HG03460 (cell line): ENCODE measurements around the gene HINT3.
"Not testable (repeated sequence)": the region's sequence is repeated elsewhere in the genome, so short reads cannot be mapped to it uniquely, and the experiment has no call there.

ENCODE experiments used
- ATAC-seq: cut with Tn5 transposase; IDR thresholded peaks from one replicate; pipeline ENCODE4 v1.9.1; 2021; ENCODE audit not compliant: unreplicated experiment

Gene HINT3

DNA sequence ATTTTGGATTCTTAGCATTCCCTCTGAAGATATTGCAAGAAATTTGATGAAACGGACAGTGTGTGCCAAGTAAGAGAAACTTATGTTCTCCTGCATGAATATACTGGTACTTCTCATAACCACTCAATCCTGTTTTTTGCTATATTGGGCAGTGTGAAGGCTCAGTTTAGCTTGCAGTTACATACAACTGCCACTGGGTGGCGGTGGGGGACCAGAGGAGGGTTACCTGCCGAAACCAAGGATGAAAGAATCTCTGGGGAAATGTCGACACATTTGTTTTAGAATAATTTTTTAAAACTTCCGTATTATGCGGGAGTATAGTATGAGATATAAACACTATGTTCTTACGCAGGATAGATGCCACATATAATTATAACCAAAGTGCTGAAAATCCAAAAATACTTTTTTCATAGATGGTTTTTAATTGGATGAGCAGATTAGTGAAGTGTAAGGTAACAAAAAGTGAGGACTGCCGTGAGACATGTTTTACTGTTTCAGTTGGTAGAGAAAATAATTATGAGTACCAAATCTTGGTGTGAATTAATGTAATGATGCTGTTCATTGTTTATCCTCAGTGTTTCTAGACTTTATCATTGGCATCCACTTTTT is 39.5 kb downstream of the HINT3 start:
- ATAC-seq, result peak; percentile 90

DNA sequence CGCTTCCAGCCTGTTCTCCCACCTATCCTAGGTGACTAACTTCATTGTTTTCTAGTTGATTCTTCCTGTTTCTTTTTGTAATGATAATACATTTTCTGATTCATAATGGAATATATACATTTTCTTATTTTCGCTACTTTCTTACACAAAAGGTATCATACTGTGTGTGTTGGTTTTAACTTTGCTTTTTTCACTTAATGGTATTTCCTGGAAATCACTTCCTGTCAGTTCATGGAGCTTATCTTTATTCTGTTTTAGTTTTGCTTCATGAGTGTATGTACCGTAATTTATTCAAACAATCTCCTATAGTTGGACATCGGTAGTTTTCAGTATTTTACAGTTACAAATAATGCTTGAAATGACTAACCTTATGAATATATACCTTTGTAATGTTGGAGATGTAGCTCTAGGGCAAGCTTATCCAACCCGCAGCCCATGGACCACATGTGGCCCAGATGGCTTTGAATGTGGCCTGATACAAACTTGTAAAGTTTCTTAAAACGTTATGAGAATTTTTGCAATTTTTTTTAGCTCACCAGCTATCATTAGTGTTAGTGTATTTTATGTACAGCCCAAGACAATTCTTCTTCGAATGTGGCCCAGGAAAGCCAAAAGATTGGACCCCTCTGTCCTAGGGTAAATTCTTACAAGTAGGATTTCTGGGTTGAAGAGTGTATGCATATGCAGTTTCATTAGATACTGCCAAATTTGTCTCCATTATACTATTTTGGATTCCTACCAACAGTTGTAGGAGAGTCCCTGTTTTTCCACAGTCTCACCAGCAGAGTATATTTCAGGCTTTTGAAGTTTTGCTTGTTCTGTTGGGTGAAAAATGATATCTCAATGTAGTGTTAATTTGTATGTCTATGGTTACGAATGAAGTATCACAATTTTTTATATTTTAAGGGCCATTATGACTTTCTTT is 46.4 kb downstream of the HINT3 start:
- no peak for ATAC-seq

DNA sequence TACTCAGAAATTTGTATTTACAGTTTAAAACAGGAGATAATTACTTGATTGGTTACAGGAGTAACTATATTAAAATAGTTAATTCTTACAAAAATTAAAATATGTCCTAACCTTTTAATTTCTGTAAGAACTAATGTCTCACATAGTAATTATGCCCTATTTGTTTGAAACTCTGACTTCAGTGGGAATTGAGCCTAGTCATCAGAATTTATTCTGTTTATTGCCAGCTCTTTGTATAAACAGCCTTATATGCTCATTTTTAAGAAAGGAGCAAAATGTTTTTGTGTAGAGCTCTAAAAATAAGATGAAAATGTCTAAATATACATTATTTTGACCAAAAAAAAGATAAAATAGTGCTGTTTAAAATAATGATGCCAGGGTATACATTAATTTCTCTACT is 51.2 kb downstream of the HINT3 start:
- no peak for ATAC-seq

DNA sequence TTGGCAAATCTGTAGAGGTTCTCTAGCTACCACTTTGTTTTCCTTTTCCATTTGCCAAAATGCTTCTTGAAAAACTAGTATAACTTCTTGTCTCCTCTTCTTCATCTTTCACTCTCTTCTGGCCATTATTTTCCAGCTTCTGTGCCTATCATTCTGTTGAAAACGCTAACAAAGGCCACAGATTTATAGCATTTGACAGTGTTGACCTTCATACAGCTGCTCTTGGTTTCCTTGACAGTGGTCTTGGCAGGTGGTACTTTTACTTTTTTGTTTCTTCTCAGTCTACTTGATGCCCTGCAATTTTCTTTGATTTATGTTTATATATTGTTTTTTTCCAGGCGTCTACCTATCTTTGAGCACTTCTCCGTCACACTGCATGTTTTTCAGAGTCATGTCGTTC is 53.5 kb downstream of the HINT3 start:
- no peak for ATAC-seq

DNA sequence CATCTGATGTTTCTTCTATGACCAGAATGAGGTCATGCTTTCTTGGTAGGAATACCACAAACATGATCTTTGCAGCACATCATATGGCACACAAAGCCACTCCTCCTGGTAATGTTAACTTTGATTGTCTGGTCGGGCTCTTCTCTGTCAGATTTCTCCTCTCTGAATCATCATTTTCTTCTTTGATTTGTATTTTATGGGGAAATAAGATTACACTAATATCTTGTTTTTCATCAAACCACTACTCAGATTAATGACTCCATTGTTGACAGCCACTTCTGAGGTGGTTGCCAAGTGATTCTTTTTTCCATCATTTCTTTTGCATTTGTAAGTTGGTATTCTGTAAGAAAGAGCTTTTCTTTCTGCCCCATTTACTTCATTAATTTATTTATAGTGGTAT is 59.3 kb downstream of the HINT3 start:
- no peak for ATAC-seq

DNA sequence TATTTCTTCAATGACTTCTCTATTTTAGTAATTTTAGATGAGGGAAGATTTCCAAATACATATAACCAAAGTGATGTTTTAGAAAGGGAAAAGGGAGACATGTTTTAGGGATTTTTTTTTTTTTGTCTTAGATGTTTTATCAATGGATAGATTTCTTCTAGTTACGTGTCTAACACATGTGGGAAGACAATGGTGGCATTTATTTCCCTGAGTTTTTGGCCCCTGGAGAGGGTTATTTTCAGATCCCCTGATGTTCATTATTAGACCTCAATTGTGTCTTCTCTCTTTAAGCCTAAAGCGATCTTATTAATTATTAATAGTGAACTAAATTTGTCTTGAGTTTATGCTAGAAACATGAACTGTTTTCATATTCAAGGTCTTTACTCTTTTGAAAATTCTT is 60.0 kb downstream of the HINT3 start:
- ATAC-seq, result no peak

DNA sequence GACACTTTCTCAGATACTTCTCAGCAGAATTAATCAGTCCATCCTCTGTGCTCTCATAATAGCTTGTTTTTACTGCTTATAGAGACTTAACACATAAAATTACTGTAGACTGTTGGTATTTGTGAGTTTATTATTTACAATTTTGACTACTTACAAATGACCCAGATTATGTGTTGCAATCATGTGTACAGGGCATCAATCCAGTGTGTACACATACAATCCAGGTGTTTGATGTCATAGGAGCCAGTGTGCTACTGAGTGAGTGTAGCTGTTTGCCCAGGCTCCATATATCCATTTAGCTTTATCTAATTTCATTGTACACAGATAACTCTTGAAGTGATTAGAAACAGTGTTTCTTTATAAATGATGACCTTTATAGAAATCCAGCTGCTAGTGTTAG is 61.1 kb downstream of the HINT3 start:
- no peak for ATAC-seq

DNA sequence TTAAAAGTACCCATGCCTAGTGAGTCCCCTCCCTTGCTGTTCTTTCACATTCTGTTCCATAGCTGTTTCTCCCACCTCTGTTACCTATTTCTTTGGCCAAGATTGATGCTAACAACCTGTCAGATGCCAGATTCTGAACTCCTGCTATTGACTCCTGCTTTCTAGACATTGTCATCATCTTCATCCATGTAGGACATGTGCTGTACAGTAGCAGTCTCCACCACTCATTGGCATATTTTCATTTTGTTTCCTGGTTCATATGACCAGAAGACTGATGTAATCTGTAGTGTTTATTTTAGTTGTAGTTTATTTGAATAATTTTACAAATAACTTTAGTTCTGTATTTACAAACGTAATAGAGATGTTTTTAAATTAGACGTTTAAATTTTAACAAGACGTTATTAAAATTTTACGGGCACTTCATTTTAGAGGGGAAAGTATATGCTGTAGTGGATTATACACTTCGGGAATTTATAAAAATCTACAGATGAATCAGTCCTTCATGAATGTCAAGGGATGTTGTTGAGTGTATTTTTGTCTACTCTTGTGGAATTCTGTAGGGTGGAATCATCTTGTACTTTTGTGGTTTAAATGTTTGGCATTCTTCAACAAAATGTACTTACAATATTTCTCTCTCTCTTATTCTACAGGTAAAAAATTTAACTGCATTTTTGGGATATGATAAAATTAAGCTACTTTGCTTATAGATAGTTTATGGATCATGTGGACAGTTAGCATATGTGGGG is 63.9 kb downstream of the HINT3 start:
- ATAC-seq, result no peak

DNA sequence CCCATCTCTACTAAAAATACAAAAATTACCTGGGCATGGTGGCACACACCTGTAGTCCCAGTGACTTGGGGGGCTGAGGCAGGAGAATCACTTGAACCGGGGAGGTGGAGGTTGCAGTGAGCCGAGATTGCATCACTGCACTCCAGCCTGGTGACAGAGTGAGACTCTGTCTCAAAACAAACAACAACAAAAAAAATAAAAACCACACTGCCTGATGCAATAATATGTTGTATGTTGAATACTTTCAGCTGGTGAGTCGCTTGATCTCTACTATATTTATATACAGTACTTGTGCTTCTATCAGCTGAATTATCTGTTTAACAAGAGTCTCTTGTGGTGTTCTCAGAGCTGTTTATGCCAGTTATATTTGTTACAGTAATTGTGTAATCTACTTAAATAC is 66.9 kb downstream of the HINT3 start:
- ATAC-seq, result not testable (repeated sequence)

DNA sequence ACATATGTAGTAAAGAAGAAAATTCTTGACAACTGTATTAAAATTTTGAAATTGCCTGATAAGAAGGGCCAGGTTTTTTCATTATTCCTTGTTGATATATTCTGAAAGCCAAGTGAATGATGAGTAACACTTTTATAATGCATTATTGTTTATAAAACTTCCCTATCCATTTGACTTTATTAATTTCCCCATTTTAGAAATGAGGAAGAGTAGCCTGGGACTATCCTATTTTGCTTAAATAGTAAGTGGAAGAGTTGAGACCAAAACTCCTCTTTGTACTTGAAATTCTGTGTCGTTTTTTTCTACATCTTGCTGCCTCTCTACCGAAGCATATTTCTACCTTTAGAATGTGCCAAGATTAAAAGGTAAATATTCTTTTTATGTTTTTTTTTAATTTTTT is 69.4 kb downstream of the HINT3 start:
- ATAC-seq, result no peak

DNA sequence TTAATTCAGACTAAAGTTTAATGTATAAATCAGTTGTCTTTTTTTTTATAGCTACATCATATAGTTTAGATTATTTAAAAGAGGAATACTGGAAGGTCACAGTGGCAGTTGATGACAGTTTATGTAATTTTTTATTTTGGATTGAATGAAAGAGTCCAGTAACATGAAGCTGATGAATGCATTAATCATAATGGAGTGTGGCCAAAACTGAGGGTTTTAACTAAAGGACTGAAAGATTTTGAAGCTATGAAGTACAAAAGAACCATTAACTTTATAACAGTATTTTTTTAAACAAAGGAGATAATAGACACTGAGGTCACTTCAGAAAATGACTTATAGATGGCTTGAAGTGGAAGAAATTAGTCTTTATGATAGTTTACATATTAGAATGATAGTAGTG is 71.0 kb downstream of the HINT3 start:
- ATAC-seq, result no peak
